ENCODE data around the gene UMODL1. TPM values are rescaled to one million over a fixed set of nuclear protein-coding genes. Genes with fewer than 3 reads are reported as not detected.
A peak's percentile ranks its signal among the peaks of the same experiment; 100 is the strongest.

UMODL1 gene
- total and polyA plus RNA-seq, 9 donors, result 0.03 to 0.20 (median 0.04) TPM; not detected in 6

GRCh38 chr21:42148584-42148983 is 77.5 kb downstream of the UMODL1 start:
- no peak for DNase-seq
- no peaks in the 10 kb centered on the region for H3K9me3 ChIP-seq (replicated peaks; ENCODE audit: control insufficient read depth, low read depth, low read length)
- H3K4me1 ChIP-seq (ENCODE audit: control insufficient read depth, insufficient read depth, low read length), result peaks cover 19% of the 10 kb centered on the region
- H3K27me3 ChIP-seq (ENCODE audit: control insufficient read depth, insufficient read depth, low read length), result no peaks in the 10 kb centered on the region
- 94% methylated on average over 3 of the region's 3 CpGs for WGBS (ENCODE audit: insufficient coverage)
- H3K4me3 ChIP-seq (ENCODE audit: low read length), result no peak overlapping the region
- H3K27ac ChIP-seq (ENCODE audit: low read length), result no peak overlapping the region
- H3K36me3 ChIP-seq (ENCODE audit: control insufficient read depth, insufficient read depth, low read length), result no peaks in the 10 kb centered on the region

GRCh38 chr21:42149656-42150473 is 78.7 kb downstream of the UMODL1 start:
- H3K9me3 ChIP-seq (replicated peaks; ENCODE audit: control insufficient read depth, low read depth, low read length), result no peaks in the 10 kb centered on the region
- no peak overlapping the region for H3K4me3 ChIP-seq (ENCODE audit: low read length)
- DNase-seq, result no peak
- no peaks in the 10 kb centered on the region for H3K27me3 ChIP-seq (ENCODE audit: control insufficient read depth, insufficient read depth, low read length)
- 83% methylated on average over 16 of the region's 21 CpGs for WGBS (ENCODE audit: insufficient coverage)
- no peak overlapping the region for H3K27ac ChIP-seq (ENCODE audit: low read length)
- no peaks in the 10 kb centered on the region for H3K36me3 ChIP-seq (ENCODE audit: control insufficient read depth, insufficient read depth, low read length)
- peaks cover 32% of the 10 kb centered on the region for H3K4me1 ChIP-seq (ENCODE audit: control insufficient read depth, insufficient read depth, low read length)

- H3K4me3 ChIP-seq (ENCODE audit: low read length), result no peak overlapping the region
- no peak for DNase-seq
- no peaks in the 10 kb centered on the region for H3K9me3 ChIP-seq (replicated peaks; ENCODE audit: control insufficient read depth, low read depth, low read length)
- peaks cover 39% of the 10 kb centered on the region for H3K4me1 ChIP-seq (ENCODE audit: control insufficient read depth, insufficient read depth, low read length)
- H3K27ac ChIP-seq (ENCODE audit: low read length), result no peak overlapping the region
- WGBS (ENCODE audit: insufficient coverage), result 67% methylated on average over 8 of the region's 13 CpGs
- H3K36me3 ChIP-seq (ENCODE audit: control insufficient read depth, insufficient read depth, low read length), result no peaks in the 10 kb centered on the region
- no peaks in the 10 kb centered on the region for H3K27me3 ChIP-seq (ENCODE audit: control insufficient read depth, insufficient read depth, low read length)
These were observed 79.5 kb downstream of the UMODL1 start for GRCh38 chr21:42150474-42151085.

- DNase-seq, result no peak
- H3K27me3 ChIP-seq (ENCODE audit: control insufficient read depth, insufficient read depth, low read length), result no peaks in the 10 kb centered on the region
- H3K9me3 ChIP-seq (replicated peaks; ENCODE audit: control insufficient read depth, low read depth, low read length), result no peaks in the 10 kb centered on the region
- peaks cover 40% of the 10 kb centered on the region for H3K4me1 ChIP-seq (ENCODE audit: control insufficient read depth, insufficient read depth, low read length)
- WGBS (ENCODE audit: insufficient coverage), result 33% methylated on average over 7 of the region's 12 CpGs
- no peak overlapping the region for H3K27ac ChIP-seq (ENCODE audit: low read length)
- H3K4me3 ChIP-seq (ENCODE audit: low read length), result no peak overlapping the region
- no peaks in the 10 kb centered on the region for H3K36me3 ChIP-seq (ENCODE audit: control insufficient read depth, insufficient read depth, low read length)
These were observed 80.2 kb downstream of the UMODL1 start for GRCh38 chr21:42151148-42151947.

GRCh38 chr21:42151948-42152220 is 80.8 kb downstream of the UMODL1 start:
- no peak for DNase-seq
- H3K27ac ChIP-seq (ENCODE audit: low read length), result no peak overlapping the region

GRCh38 chr21:42153046-42153686 is 82.0 kb downstream of the UMODL1 start:
- H3K27me3 ChIP-seq (ENCODE audit: control insufficient read depth, insufficient read depth, low read length), result no peaks in the 10 kb centered on the region
- WGBS (ENCODE audit: insufficient coverage), result 88% methylated on average over 12 of the region's 15 CpGs
- no peak overlapping the region for H3K27ac ChIP-seq (ENCODE audit: low read length)
- no peaks in the 10 kb centered on the region for H3K36me3 ChIP-seq (ENCODE audit: control insufficient read depth, insufficient read depth, low read length)
- no peak for DNase-seq
- H3K4me1 ChIP-seq (ENCODE audit: control insufficient read depth, insufficient read depth, low read length), result peaks cover 58% of the 10 kb centered on the region
- H3K4me3 ChIP-seq (ENCODE audit: low read length), result no peak overlapping the region
- no peaks in the 10 kb centered on the region for H3K9me3 ChIP-seq (replicated peaks; ENCODE audit: control insufficient read depth, low read depth, low read length)

More at GRCh38 chr21:42151948-42152220, 80.8 kb downstream of the UMODL1 start:
- H3K27me3 ChIP-seq (ENCODE audit: control insufficient read depth, insufficient read depth, low read length), result no peaks in the 10 kb centered on the region
- peaks cover 45% of the 10 kb centered on the region for H3K4me1 ChIP-seq (ENCODE audit: control insufficient read depth, insufficient read depth, low read length)
- H3K4me3 ChIP-seq (ENCODE audit: low read length), result no peak overlapping the region
- H3K9me3 ChIP-seq (replicated peaks; ENCODE audit: control insufficient read depth, low read depth, low read length), result no peaks in the 10 kb centered on the region
- H3K36me3 ChIP-seq (ENCODE audit: control insufficient read depth, insufficient read depth, low read length), result no peaks in the 10 kb centered on the region

GRCh38 chr21:42153746-42154145 is 82.6 kb downstream of the UMODL1 start:
- no peak for DNase-seq
- no peak overlapping the region for H3K27ac ChIP-seq (ENCODE audit: low read length)
- H3K9me3 ChIP-seq (replicated peaks; ENCODE audit: control insufficient read depth, low read depth, low read length), result no peaks in the 10 kb centered on the region
- no peak overlapping the region for H3K4me3 ChIP-seq (ENCODE audit: low read length)
- WGBS (ENCODE audit: insufficient coverage), result 93% methylated on average over 10 of the region's 13 CpGs
- H3K27me3 ChIP-seq (ENCODE audit: control insufficient read depth, insufficient read depth, low read length), result no peaks in the 10 kb centered on the region
- no peaks in the 10 kb centered on the region for H3K36me3 ChIP-seq (ENCODE audit: control insufficient read depth, insufficient read depth, low read length)
- H3K4me1 ChIP-seq (ENCODE audit: control insufficient read depth, insufficient read depth, low read length), result peaks cover 61% of the 10 kb centered on the region

GRCh38 chr21:42154237-42155044 is 83.3 kb downstream of the UMODL1 start:
- no peaks in the 10 kb centered on the region for H3K36me3 ChIP-seq (ENCODE audit: control insufficient read depth, insufficient read depth, low read length)
- no peaks in the 10 kb centered on the region for H3K27me3 ChIP-seq (ENCODE audit: control insufficient read depth, insufficient read depth, low read length)
- no peak overlapping the region for H3K4me3 ChIP-seq (ENCODE audit: low read length)
- DNase-seq, result peak; percentile 70
- no peaks in the 10 kb centered on the region for H3K9me3 ChIP-seq (replicated peaks; ENCODE audit: control insufficient read depth, low read depth, low read length)
- 85% methylated on average over 12 of the region's 17 CpGs for WGBS (ENCODE audit: insufficient coverage)
- peak overlapping the region; percentile 15 for H3K27ac ChIP-seq (ENCODE audit: low read length)
- peaks cover 64% of the 10 kb centered on the region for H3K4me1 ChIP-seq (ENCODE audit: control insufficient read depth, insufficient read depth, low read length)

- no peaks in the 10 kb centered on the region for H3K9me3 ChIP-seq (replicated peaks; ENCODE audit: control insufficient read depth, low read depth, low read length)
- peaks cover 64% of the 10 kb centered on the region for H3K4me1 ChIP-seq (ENCODE audit: control insufficient read depth, insufficient read depth, low read length)
- H3K4me3 ChIP-seq (ENCODE audit: low read length), result no peak overlapping the region
- no peaks in the 10 kb centered on the region for H3K36me3 ChIP-seq (ENCODE audit: control insufficient read depth, insufficient read depth, low read length)
- no peaks in the 10 kb centered on the region for H3K27me3 ChIP-seq (ENCODE audit: control insufficient read depth, insufficient read depth, low read length)
- peak overlapping the region; percentile 40 for H3K27ac ChIP-seq (ENCODE audit: low read length)
- 78% methylated on average over 16 of the region's 23 CpGs for WGBS (ENCODE audit: insufficient coverage)
- no peak for DNase-seq
These were observed 84.1 kb downstream of the UMODL1 start for GRCh38 chr21:42155045-42155855.

Measured in muscle of leg (tissue), 11 donors.